Neural cell (in vitro differentiated cells): Measurements from ENCODE around the gene GABRG3.

Experiments used
- CTCF ChIP-seq: fragments of 450-650 bp; IDR thresholded peaks from 2 replicates; pipeline ENCODE4 v1.5.1; 2014; ENCODE audit warnings: antibody characterized with exemption, mild to moderate bottlenecking, moderate library complexity; ENCODE audit not compliant: poor library complexity, severe bottlenecking
- POLR2AphosphoS5 ChIP-seq: IDR thresholded peaks from 2 replicates; pipeline ENCODE4 v1.6.1; 2012
- REST ChIP-seq: IDR thresholded peaks from 2 replicates; pipeline ENCODE4 v1.6.1; 2012; ENCODE audit warnings: borderline replicate concordance
- TAF1 ChIP-seq: IDR thresholded peaks from 2 replicates; pipeline ENCODE4 v1.6.1; 2012; ENCODE audit warnings: low read depth

GRCh38 chr15:27475395-27475794 is 504.4 kb downstream of the GABRG3 start:
- TF ChIP-seq POLR2AphosphoS5 (no peak), CTCF (no peak), TAF1 (no peak), REST (no peak)
